Gastroesophageal sphincter (tissue), 4 donors: Measurements from ENCODE around the gene TPCN1. TPM values are rescaled to one million over a fixed set of nuclear protein-coding genes. Genes with fewer than 3 reads are reported as not detected.
"Not testable (repeated sequence)": the region's sequence is repeated elsewhere in the genome, so short reads cannot be mapped to it uniquely, and the experiment has no call there.

Experiments
- ATAC-seq: fragments of 150-250 bp; one replicate; pipeline ENCODE4 v1.9.1; 2016; ENCODE audit warnings: mild to moderate bottlenecking, moderate library complexity
- H3K27ac ChIP-seq, 4 donors: fragments of 200-600 bp; sonication (generic) in 3 of 4; 1 replicate in 3 of 4; 2 replicates in 1 of 4; pipeline ENCODE4 v1.5.1; 2016 to 2019
- H3K27me3 ChIP-seq: fragments of 200-600 bp; sonication (generic); one replicate; pipeline ENCODE4 v1.5.1; 2019
- H3K36me3 ChIP-seq, 2 donors: fragments of 200-600 bp; sonication (generic); one replicate each; pipeline ENCODE4 v1.5.1; 2019; ENCODE audit warnings: control low read depth in 1 of 2
- H3K4me1 ChIP-seq, 3 donors: fragments of 200-600 bp; sonication (generic); 1 replicate in 2 of 3; 2 replicates in 1 of 3; pipeline ENCODE4 v1.5.1; 2016 to 2019; ENCODE audit warnings: control low read depth in 2 of 3
- H3K4me3 ChIP-seq, 2 donors: fragments of 200-600 bp; sonication (generic); one replicate each; pipeline ENCODE4 v1.5.1; 2019; ENCODE audit warnings: mild to moderate bottlenecking in 1 of 2, moderate library complexity in 1 of 2
- H3K9me3 ChIP-seq, 3 donors: fragments of 200-600 bp; sonication (generic); one replicate each; pipeline ENCODE4 v1.5.1; 2017 to 2019; ENCODE audit warnings: control low read depth in 2 of 3
- EP300 ChIP-seq: sonication (generic); formaldehyde crosslinking; IDR thresholded peaks from one replicate; pipeline ENCODE4 v1.6.1; 2017; ENCODE audit warnings: antibody characterized with exemption, mild to moderate bottlenecking
- POLR2A ChIP-seq, 2 donors: fragments of 450-650 bp; IDR thresholded peaks; one replicate each; pipeline ENCODE4 v1.6.1; 2017; ENCODE audit warnings: antibody characterized with exemption in 2 of 2, mild to moderate bottlenecking in 2 of 2, moderate library complexity in 1 of 2
- POLR2AphosphoS5 ChIP-seq: sonication (generic); formaldehyde crosslinking; IDR thresholded peaks from one replicate; pipeline ENCODE4 v1.6.1; 2017; ENCODE audit warnings: antibody characterized with exemption
- WGBS, 2 donors: methylation state at CpG; one replicate each; pipeline ENCODE4 v1.1.5; 2018; ENCODE audit warnings: low coverage in 1 of 2; 5-methylcytosine and 5-hydroxymethylcytosine counted together
- total RNA-seq, 4 donors: library from RNA; depleted of rRNA; stranded (reverse); fragments of >200 nt; gene quantifications; one replicate each; pipeline ENCODE4 v1.1.0, GENCODE V29; 2016
- TF ChIP-seq, protein P1 (sequence below), 4 experiments: fragments of 200-600 bp in 2 of 4; fragments of 450-650 bp in 2 of 4; sonication (generic) in 1 of 4; IDR thresholded peaks; one replicate each; pipeline ENCODE4 v1.5.1; 2017 to 2019; ENCODE audit warnings: antibody characterized with exemption in 4 of 4, mild to moderate bottlenecking in 2 of 4, moderate library complexity in 2 of 4

Gene TPCN1
- total RNA-seq, 4 donors from 2014 or later: 24.0 to 47.0 (median 37.3) TPM

GRCh38 chr12:113203852-113204760, 17.2 kb upstream of the TPCN1 start:
- Histone ChIP-seq H3K9me3 (no peaks in the 10 kb centered on the region), H3K4me3 (no peak overlapping the region), H3K27ac (no peak overlapping the region), H3K4me1 (peaks cover 0 to 5% (median 0%) of the 10 kb centered on the region in 3 donors), H3K36me3 (no peaks in the 10 kb centered on the region), H3K27me3 (no peaks in the 10 kb centered on the region)
- TF ChIP-seq, protein P1, sequence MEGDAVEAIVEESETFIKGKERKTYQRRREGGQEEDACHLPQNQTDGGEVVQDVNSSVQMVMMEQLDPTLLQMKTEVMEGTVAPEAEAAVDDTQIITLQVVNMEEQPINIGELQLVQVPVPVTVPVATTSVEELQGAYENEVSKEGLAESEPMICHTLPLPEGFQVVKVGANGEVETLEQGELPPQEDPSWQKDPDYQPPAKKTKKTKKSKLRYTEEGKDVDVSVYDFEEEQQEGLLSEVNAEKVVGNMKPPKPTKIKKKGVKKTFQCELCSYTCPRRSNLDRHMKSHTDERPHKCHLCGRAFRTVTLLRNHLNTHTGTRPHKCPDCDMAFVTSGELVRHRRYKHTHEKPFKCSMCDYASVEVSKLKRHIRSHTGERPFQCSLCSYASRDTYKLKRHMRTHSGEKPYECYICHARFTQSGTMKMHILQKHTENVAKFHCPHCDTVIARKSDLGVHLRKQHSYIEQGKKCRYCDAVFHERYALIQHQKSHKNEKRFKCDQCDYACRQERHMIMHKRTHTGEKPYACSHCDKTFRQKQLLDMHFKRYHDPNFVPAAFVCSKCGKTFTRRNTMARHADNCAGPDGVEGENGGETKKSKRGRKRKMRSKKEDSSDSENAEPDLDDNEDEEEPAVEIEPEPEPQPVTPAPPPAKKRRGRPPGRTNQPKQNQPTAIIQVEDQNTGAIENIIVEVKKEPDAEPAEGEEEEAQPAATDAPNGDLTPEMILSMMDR (IDR thresholded peaks at IDR 0.05): no peak
- no peak for TF ChIP-seq POLR2AphosphoS5
- TF ChIP-seq EP300: no peak
- no peak for TF ChIP-seq POLR2A (IDR thresholded peaks at IDR 0.05)
- ATAC-seq: no peak
- WGBS, 2 donors: 83 to 96% methylated on average over 1 to 7 of the region's 8 CpGs

DNA sequence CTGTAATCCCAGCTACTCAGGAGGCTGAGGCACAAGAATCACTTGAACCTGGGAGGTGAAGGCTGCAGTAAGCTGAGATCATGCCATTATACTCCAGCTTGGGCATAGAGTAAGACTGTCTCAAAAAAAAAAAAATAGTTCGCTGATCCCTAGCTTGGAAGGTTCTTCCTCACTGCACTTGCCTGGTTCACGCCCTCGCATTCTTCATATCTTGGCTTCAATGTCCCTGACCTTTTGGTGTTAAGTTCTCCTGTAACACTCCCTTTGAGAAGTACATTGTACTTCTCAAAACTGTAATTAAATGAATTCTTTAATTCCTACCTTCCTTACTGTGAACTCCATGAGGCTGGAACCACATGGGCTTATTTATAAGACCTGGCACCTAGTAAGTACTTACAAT, 16.5 kb upstream of the TPCN1 start:
- no peaks in the 10 kb centered on the region for H3K27me3 ChIP-seq
- no peak overlapping the region for H3K27ac ChIP-seq
- H3K4me3 ChIP-seq: no peak overlapping the region
- 82 to 92% methylated on average over 3 of the region's 3 CpGs for WGBS, 2 donors
- TF ChIP-seq POLR2A (IDR thresholded peaks at IDR 0.05) (no peak), POLR2AphosphoS5 (no peak), EP300 (no peak)
- TF ChIP-seq, protein P1 (IDR thresholded peaks at IDR 0.05): no peak
- ATAC-seq: no peak
- H3K9me3 ChIP-seq: no peaks in the 10 kb centered on the region
- no peaks in the 10 kb centered on the region for H3K36me3 ChIP-seq
- peaks cover 0 to 5% (median 0%) of the 10 kb centered on the region in 3 donors for H3K4me1 ChIP-seq

DNA sequence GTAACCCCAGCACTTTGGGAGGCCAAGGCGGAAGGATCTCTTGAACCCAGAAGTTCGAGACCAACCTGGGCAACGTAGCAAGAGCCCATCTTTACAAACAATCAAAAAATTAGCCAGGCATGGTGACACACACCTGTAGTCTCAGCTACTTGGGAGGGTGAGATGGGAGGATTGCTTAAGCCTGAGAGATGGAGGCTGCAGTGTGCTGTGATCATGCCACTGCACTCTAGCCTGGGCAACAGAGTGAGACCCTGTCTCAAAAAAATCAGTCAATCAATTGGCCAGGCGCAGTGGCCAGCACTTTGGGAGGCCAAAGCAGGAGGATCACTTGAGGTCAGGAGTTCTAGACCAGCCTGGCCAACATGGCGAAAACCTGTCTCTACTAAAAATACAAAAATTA, 14.5 kb upstream of the TPCN1 start:
- H3K4me3 ChIP-seq, H3K27ac ChIP-seq, H3K36me3 ChIP-seq, H3K4me1 ChIP-seq, H3K9me3 ChIP-seq, ATAC-seq, H3K27me3 ChIP-seq: not testable (repeated sequence)
- WGBS, 2 donors: 93 to 100% methylated on average over 1 to 3 of the region's 5 CpGs

- no peaks in the 10 kb centered on the region for H3K27me3 ChIP-seq
- TF ChIP-seq POLR2AphosphoS5 (no peak), EP300 (no peak), POLR2A (IDR thresholded peaks at IDR 0.05) (no peak)
- TF ChIP-seq, protein P1 (IDR thresholded peaks at IDR 0.05): no peak
- no peaks in the 10 kb centered on the region for H3K9me3 ChIP-seq
- no peaks in the 10 kb centered on the region for H3K36me3 ChIP-seq
- H3K27ac ChIP-seq: no peak overlapping the region
- 58 to 68% methylated on average over 4 to 5 of the region's 6 CpGs for WGBS, 2 donors
- H3K4me1 ChIP-seq: peaks cover 0 to 5% (median 0%) of the 10 kb centered on the region in 3 donors
- no peak overlapping the region for H3K4me3 ChIP-seq
- ATAC-seq: no peak
These were observed 13.6 kb upstream of the TPCN1 start for GRCh38 chr12:113207613-113208040.

GRCh38 chr12:113208041-113208934, 13.0 kb upstream of the TPCN1 start:
- Histone ChIP-seq H3K27ac (peak overlapping the region in 2 of 4 donors; percentile 27 to 34), H3K4me3 (no peak overlapping the region), H3K4me1 (peaks cover 0 to 5% (median 0%) of the 10 kb centered on the region in 3 donors), H3K9me3 (no peaks in the 10 kb centered on the region), H3K36me3 (no peaks in the 10 kb centered on the region), H3K27me3 (no peaks in the 10 kb centered on the region)
- peak; percentile 67 for ATAC-seq
- no peak for TF ChIP-seq POLR2AphosphoS5
- no peak for TF ChIP-seq EP300
- TF ChIP-seq POLR2A (IDR thresholded peaks at IDR 0.05): no peak
- TF ChIP-seq, protein P1 (IDR thresholded peaks at IDR 0.05): no peak
- 78 to 100% methylated on average over 4 to 5 of the region's 10 CpGs for WGBS, 2 donors
